DOHH2 (cell line): ENCODE results near the gene NFYC.
"Not testable (repeated sequence)": the region's sequence is repeated elsewhere in the genome, so short reads cannot be mapped to it uniquely, and the experiment has no call there.

Experiments used
- H3F3A ChIP-seq: fragments of 200-600 bp; sonication (generic), shearing (Covaris generic); 2 replicates; pipeline ENCODE4 v1.6.0; 2016; ENCODE audit warnings: antibody characterized with exemption, mild to moderate bottlenecking; ENCODE audit not compliant: control insufficient read depth, insufficient read depth
- H3K27ac ChIP-seq: fragments of 200-600 bp; sonication (generic); 2 replicates; pipeline ENCODE4 v1.5.1; 2014; ENCODE audit warnings: low read depth, mild to moderate bottlenecking, low read length, moderate library complexity
- H3K27me3 ChIP-seq: fragments of 200-600 bp; sonication (generic); 2 replicates; pipeline ENCODE4 v1.6.1; 2014; ENCODE audit warnings: mild to moderate bottlenecking, low read length, mixed read lengths; ENCODE audit not compliant: control insufficient read depth
- H3K36me3 ChIP-seq: fragments of 200-600 bp; sonication (generic); 2 replicates; pipeline ENCODE4 v1.6.1; 2014; ENCODE audit warnings: mild to moderate bottlenecking, low read length, moderate library complexity, mixed read lengths; ENCODE audit not compliant: control insufficient read depth
- H3K4me1 ChIP-seq: fragments of 200-600 bp; sonication (generic); 2 replicates; pipeline ENCODE4 v1.6.1; 2014; ENCODE audit warnings: mild to moderate bottlenecking, low read length, mixed read lengths; ENCODE audit not compliant: control insufficient read depth
- H3K4me2 ChIP-seq: fragments of 200-600 bp; sonication (generic); 2 replicates; pipeline ENCODE4 v1.6.0; 2014; ENCODE audit warnings: mild to moderate bottlenecking, low read length, moderate library complexity
- H3K4me3 ChIP-seq: fragments of 200-600 bp; sonication (generic); 2 replicates; pipeline ENCODE4 v1.5.1; 2014; ENCODE audit warnings: mild to moderate bottlenecking, low read length, mixed read lengths
- H3K79me2 ChIP-seq: fragments of 200-600 bp; sonication (generic); 2 replicates; pipeline ENCODE4 v1.6.1; 2014; ENCODE audit warnings: mild to moderate bottlenecking, low read length, mixed read lengths; ENCODE audit not compliant: control insufficient read depth
- H3K9me2 ChIP-seq: fragments of 200-600 bp; sonication (generic); replicated peaks from 2 replicates; pipeline ENCODE4 v1.6.1; 2014; ENCODE audit warnings: mild to moderate bottlenecking, low read length, mixed read lengths; ENCODE audit not compliant: control insufficient read depth
- H3K9me3 ChIP-seq: fragments of 200-600 bp; sonication (generic); 2 replicates; pipeline ENCODE4 v1.6.1; 2014; ENCODE audit warnings: antibody characterized with exemption, low read length, mixed read lengths; ENCODE audit not compliant: control insufficient read depth, insufficient read depth
- H4K20me1 ChIP-seq: fragments of 200-600 bp; sonication (generic); 2 replicates; pipeline ENCODE4 v1.6.0; 2014; ENCODE audit warnings: low read depth, mild to moderate bottlenecking, antibody characterized with exemption, low read length, moderate library complexity; ENCODE audit not compliant: control insufficient read depth, insufficient read depth
- EZH2phosphoT487 ChIP-seq: fragments of 200-600 bp; sonication (generic); IDR thresholded peaks from 2 replicates; pipeline ENCODE4 v1.6.1; 2017; ENCODE audit warnings: borderline replicate concordance, mild to moderate bottlenecking, antibody characterized with exemption, low read length, moderate library complexity, mixed read lengths
- TF ChIP-seq, protein P1 (sequence below): fragments of 200-600 bp; sonication (generic); IDR thresholded peaks from one replicate; pipeline ENCODE4 v1.5.1; 2014; ENCODE audit warnings: antibody characterized with exemption, mild to moderate bottlenecking, low read depth, low read length; ENCODE audit not compliant: poor library complexity, severe bottlenecking

Gene NFYC

DNA sequence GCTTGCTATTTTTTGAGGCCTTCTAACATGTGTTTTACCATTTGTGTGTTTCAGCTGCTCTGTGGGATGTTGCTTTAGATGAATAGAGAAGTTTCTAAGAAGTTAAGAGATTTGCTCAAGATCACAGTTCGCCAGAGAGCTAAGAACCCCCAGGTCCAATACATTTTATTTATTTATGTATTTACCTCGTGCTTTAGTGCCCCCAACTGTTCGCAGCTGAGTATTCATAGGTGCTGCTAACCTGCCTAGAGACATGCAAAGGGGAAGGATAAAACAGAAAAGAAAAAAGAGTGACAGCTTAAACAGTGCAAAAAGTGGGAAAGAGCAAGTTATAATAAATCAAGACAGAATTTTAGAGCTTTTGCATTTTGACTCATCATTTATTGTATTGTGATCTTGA lies 31.1 kb downstream of the NFYC start:
- no peaks in the 10 kb centered on the region for H3K27me3 ChIP-seq
- TF ChIP-seq, protein P1, sequence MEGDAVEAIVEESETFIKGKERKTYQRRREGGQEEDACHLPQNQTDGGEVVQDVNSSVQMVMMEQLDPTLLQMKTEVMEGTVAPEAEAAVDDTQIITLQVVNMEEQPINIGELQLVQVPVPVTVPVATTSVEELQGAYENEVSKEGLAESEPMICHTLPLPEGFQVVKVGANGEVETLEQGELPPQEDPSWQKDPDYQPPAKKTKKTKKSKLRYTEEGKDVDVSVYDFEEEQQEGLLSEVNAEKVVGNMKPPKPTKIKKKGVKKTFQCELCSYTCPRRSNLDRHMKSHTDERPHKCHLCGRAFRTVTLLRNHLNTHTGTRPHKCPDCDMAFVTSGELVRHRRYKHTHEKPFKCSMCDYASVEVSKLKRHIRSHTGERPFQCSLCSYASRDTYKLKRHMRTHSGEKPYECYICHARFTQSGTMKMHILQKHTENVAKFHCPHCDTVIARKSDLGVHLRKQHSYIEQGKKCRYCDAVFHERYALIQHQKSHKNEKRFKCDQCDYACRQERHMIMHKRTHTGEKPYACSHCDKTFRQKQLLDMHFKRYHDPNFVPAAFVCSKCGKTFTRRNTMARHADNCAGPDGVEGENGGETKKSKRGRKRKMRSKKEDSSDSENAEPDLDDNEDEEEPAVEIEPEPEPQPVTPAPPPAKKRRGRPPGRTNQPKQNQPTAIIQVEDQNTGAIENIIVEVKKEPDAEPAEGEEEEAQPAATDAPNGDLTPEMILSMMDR: peak; percentile 43
- TF ChIP-seq EZH2phosphoT487: no peak
- H3K4me1 ChIP-seq: no peaks in the 10 kb centered on the region
- H3K27ac ChIP-seq: no peak overlapping the region
- peaks cover 5% of the 10 kb centered on the region; the same call in 1 of the 2 replicates for H4K20me1 ChIP-seq
- H3K4me3 ChIP-seq: no peak overlapping the region
- H3K9me3 ChIP-seq: no peaks in the 10 kb centered on the region
- no peaks in the 10 kb centered on the region for H3F3A ChIP-seq
- H3K4me2 ChIP-seq: no peak overlapping the region
- H3K79me2 ChIP-seq: peaks cover 91% of the 10 kb centered on the region
- H3K9me2 ChIP-seq: no peaks in the 10 kb centered on the region
- peaks cover 26% of the 10 kb centered on the region for H3K36me3 ChIP-seq

DNA sequence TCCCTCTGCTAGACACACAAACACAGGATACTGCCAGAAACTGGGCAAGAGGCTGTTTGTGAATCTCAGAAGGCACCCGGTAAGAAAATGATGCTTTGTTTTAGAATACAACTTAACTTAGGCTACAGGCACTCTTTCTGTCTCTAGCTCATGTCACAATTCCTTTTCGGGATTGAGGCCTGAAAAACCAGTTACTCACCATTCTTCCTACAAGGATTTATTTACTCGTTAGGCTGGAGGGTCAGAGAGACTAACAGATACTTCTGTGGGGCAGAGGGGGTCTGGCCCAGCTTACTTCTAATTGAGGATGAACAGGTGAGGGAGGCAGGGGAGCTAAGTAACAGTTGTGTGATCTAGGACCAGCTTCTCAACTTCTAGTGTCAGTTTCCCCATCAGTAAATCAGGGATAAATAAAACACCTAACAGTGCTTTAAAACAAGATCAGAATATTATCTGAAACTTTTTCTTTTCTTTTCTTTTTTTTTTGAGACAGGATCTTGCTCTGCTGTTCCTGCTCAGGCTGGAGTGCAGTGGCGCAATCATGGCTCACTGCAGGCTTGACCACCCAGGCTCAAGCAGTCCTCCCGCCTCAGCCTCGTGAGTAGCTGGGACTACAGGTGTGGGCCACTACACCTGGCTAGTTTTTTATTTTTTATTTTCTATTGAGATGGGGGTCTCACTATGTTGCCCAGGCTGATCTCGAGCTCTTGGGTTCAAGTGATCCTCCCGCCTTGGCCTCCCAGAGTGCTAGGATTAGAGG lies 31.9 kb downstream of the NFYC start:
- Histone ChIP-seq H3K4me3 (no peak overlapping the region), H3K36me3 (peaks cover 26% of the 10 kb centered on the region), H3K27me3 (no peaks in the 10 kb centered on the region), H3K9me3 (no peaks in the 10 kb centered on the region), H3K9me2 (no peaks in the 10 kb centered on the region), H4K20me1 (peaks cover 4% of the 10 kb centered on the region; the same call in 1 of the 2 replicates), H3K27ac (no peak overlapping the region), H3K4me1 (no peaks in the 10 kb centered on the region), H3K79me2 (peaks cover 91% of the 10 kb centered on the region), H3F3A (no peaks in the 10 kb centered on the region), H3K4me2 (no peak overlapping the region)
- TF ChIP-seq, protein P1: no peak
- TF ChIP-seq EZH2phosphoT487: no peak

DNA sequence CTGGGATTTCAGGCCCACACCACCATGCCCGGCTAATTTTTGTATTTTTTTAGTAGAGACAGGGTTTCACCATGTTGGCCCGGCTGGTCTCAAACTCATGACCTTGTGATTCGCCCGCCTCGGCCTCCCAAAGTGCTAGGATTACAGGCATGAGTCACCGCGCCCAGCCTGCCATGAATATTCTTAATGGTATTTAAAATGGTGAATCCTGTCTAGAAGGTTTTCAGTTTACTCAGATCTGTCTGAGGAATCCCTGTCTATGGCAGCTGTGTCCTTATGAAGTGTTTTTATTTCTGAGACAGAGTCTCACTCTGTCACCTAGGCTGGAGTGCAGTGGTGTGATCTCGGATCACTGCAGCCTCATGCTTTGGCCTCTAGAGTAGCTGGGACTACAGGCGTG lies 36.2 kb downstream of the NFYC start:
- Histone ChIP-seq H3K36me3 (peaks cover 23% of the 10 kb centered on the region), H3K79me2 (peaks cover 96% of the 10 kb centered on the region)
- not testable (repeated sequence) for H3K4me1 ChIP-seq, H3K4me2 ChIP-seq, H3K27ac ChIP-seq, H3F3A ChIP-seq, H4K20me1 ChIP-seq, H3K4me3 ChIP-seq, H3K9me3 ChIP-seq, H3K9me2 ChIP-seq, H3K27me3 ChIP-seq

DNA sequence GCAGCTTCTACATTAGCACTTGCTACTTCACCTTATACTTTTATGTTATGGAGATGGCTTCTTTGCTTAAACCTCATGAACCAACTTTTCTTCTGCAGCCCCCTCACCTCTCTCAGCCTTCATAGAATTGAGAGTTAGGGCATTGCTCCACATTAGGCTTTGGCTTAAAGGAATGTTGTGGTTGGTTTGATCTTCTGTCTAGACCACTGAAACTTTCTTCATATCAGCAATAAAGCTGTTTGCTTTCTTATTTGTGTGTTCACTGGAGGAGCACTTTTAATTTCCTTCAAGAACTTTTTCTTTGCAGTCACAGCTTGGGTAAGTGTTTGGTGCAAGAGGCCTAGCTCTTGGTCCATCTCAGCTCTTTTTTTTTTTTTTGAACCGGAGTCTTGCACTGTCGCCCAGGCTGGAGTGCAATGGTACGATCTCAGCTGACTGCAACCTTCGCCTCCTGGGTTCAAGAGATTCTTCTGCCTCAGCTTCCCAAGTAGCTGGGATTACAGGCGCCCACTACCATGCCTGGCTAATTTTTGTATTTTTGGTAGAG lies 37.9 kb downstream of the NFYC start:
- H3K79me2 ChIP-seq: peaks cover 94% of the 10 kb centered on the region
- H3K4me2 ChIP-seq, H4K20me1 ChIP-seq, H3K27me3 ChIP-seq, H3K4me1 ChIP-seq, H3K9me2 ChIP-seq, H3F3A ChIP-seq, H3K4me3 ChIP-seq, H3K9me3 ChIP-seq, H3K27ac ChIP-seq: not testable (repeated sequence)
- peaks cover 10% of the 10 kb centered on the region; the same call in 1 of the 2 replicates for H3K36me3 ChIP-seq
